CD4-positive, alpha-beta T cell treated with Interleukin-1 beta for 1 hour (primary cell): ENCODE data around the gene MAPK1.
"Not testable (repeated sequence)": the region's sequence is repeated elsewhere in the genome, so short reads cannot be mapped to it uniquely, and the experiment has no call there.

Source experiments
- DNase-seq, 2 donors: peaks; one replicate each; pipeline ENCODE4 v3.0.0-alpha.2; 2020 to 2022

MAPK1 gene

GRCh38 chr22:21845558-21846453, 21.6 kb downstream of the MAPK1 start:
- DNase-seq: no peak

GRCh38 chr22:21842946-21843345, 24.5 kb downstream of the MAPK1 start:
- DNase-seq: no peak

- DNase-seq: no peak
Measured at GRCh38 chr22:21841422-21841821, 26.0 kb downstream of the MAPK1 start.

- no peak for DNase-seq
Measured at GRCh38 chr22:21840236-21840823, 27.1 kb downstream of the MAPK1 start.

GRCh38 chr22:21839765-21840140, 27.7 kb downstream of the MAPK1 start:
- DNase-seq: no peak

GRCh38 chr22:21839104-21839764, 28.2 kb downstream of the MAPK1 start:
- DNase-seq: not testable (repeated sequence)

- DNase-seq: no peak
Measured at GRCh38 chr22:21837248-21837979, 30.0 kb downstream of the MAPK1 start.

- not testable (repeated sequence) for DNase-seq
Measured at GRCh38 chr22:21836486-21836885, 31.0 kb downstream of the MAPK1 start.

- no peak for DNase-seq
Measured at GRCh38 chr22:21835378-21835777, 32.1 kb downstream of the MAPK1 start.

GRCh38 chr22:21834869-21835268, 32.6 kb downstream of the MAPK1 start:
- DNase-seq: peak in 1 of 2 donors; percentile 50

- DNase-seq: peak in 1 of 2 donors; percentile 24
Measured at GRCh38 chr22:21832291-21833290, 34.9 kb downstream of the MAPK1 start.

GRCh38 chr22:21829523-21829922, 37.9 kb downstream of the MAPK1 start:
- DNase-seq: no peak

- DNase-seq: no peak
Measured at GRCh38 chr22:21828268-21828638, 39.2 kb downstream of the MAPK1 start.

- no peak for DNase-seq
Measured at GRCh38 chr22:21827628-21828267, 39.7 kb downstream of the MAPK1 start.

GRCh38 chr22:21826204-21826603, 41.2 kb downstream of the MAPK1 start:
- DNase-seq: no peak

GRCh38 chr22:21824962-21825361, 42.5 kb downstream of the MAPK1 start:
- not testable (repeated sequence) for DNase-seq

GRCh38 chr22:21824445-21824912, 43.0 kb downstream of the MAPK1 start:
- DNase-seq: no peak

GRCh38 chr22:21823740-21824444, 43.6 kb downstream of the MAPK1 start:
- no peak for DNase-seq

GRCh38 chr22:21819183-21819770, 48.2 kb downstream of the MAPK1 start:
- DNase-seq: no peak
